ENCODE results near the gene PPP3CA.

PPP3CA gene

GRCh38 chr4:101081695-101082369, 265.5 kb downstream of the PPP3CA start:
- DNase-seq = no peak

DNA sequence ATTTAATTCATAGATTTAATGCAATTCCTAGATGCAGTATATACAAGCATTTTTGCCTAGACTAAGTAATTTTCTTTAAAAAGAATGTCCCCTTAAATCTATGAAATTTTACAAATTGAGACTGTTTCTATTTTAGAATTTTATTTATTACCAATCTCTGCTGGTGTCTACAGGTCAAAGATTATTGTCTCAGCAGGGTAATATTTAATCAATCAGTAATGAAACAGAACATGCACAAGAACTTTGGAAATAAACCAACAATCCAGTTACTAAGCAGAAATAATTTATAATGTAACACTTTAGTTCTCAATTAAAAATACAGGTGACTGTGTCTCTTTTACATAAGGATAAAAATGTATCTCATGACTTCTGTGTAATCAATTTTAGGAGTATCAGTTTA, 266.2 kb downstream of the PPP3CA start:
- no peak for DNase-seq

DNA sequence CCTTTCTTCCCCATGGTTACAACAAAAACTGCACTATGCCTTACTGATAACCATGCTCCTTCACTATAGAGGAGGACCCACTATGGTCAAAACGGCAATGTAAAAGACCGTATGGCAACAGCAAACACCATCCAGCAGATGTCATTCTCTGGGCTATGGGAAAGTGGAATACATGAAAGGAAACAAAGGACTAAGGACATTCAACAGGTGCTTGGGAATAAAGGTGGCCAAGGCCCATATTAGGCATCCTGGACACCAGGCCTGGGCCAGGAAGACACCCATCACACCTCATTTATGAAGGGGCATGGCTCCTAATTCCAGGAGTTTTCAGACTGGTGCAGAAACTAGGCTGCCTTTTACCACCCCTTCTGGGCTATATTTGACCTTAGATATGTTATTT, 268.4 kb downstream of the PPP3CA start:
- DNase-seq = no peak

DNA sequence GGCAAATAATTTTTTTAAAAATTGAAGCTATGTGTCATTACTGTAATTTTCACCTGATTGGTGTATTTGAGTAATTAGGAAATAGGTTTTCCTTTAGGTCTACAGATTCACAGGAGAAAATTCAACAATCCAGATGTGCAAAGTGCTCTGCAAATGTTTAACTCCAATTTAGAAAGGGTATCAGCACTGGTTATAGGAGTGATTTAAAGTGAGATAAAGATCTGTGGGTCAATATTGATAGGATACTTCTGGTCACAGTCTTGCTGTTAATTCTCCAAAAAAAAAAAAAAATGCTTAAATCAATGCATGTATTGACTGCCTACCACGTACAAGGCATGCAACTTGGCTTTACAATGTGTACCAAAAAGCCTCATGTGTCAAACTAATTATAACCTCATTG, 271.3 kb downstream of the PPP3CA start:
- DNase-seq = no peak

DNA sequence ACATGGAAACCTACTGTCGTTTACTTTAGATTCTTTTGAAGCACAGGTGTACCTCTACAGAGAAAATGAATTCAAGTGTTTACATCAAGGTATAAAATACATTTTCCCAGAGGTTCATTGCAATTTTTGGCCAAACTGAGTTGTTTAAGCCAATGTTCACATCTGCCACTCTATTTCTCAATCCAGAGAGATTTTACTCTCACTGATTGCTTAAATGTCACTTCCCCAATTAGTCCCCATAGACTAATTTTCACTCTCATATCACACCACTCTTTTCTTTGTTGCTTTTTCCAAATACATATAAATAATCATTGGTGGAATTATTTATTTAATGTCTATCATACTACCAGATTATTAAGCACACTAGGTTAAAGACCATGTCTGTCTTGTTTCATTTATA, 271.8 kb downstream of the PPP3CA start:
- no peak for DNase-seq

DNA sequence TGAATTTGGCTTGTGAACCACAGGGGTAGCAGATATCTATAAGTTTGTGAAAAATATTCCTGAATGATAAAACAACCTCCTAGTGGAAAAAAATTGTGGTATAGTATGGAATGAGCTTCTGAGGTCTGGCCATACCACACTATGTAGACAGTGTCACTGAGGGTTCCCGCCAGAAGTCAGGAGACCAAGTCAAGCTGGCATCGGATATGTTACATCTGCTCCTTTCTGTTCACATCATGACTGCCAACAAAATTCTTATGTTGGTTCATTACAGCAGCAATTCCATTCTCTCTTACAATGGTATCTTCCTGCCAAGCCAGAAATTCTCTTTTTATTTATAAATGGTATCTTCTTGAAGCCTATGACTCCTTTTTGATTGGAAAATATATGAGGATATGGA, 273.0 kb downstream of the PPP3CA start:
- no peak for DNase-seq

- DNase-seq = no peak
These were observed 276.1 kb downstream of the PPP3CA start for GRCh38 chr4:101071241-101071640.

DNA sequence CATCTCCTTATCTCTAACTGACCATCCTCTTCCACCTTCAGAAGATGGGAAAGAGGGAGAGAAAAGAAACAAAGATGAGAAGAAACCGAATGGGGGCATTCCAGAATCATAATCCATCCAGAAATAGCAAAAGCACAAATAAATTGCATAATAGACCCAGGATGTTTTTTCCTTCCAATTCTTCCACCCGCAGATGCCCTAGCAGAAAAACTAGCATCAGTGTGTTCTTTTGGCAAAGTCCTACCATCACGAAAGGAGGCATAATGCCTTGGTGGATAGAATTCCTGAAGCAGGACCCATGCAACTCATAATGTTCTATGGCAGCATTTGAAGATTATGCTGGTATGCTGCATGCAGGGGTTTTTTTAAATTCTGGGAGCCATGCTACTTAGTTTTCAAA, 279.2 kb downstream of the PPP3CA start:
- DNase-seq = no peak

DNA sequence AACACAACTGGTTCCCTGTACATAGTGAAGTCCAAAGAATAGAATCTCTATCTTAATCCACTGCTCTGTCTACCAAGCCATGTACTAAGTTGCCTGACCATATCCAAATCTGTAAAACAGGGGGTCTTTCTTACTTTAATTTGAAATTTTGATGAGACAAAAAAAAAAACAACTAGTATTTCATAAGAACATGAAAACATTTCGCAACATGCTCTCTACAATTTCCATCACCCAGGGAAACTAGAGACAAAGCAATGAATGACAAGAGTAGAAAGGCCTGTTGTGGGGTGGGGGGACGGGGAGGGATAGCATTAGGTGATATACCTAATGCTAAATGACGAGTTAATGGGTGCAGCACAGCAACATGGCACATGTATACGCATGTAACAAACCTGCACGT, 279.9 kb downstream of the PPP3CA start:
- no peak for DNase-seq

GRCh38 chr4:101066626-101067170, 280.6 kb downstream of the PPP3CA start:
- no peak for DNase-seq

GRCh38 chr4:101065935-101066485, 281.3 kb downstream of the PPP3CA start:
- DNase-seq = no peak

DNA sequence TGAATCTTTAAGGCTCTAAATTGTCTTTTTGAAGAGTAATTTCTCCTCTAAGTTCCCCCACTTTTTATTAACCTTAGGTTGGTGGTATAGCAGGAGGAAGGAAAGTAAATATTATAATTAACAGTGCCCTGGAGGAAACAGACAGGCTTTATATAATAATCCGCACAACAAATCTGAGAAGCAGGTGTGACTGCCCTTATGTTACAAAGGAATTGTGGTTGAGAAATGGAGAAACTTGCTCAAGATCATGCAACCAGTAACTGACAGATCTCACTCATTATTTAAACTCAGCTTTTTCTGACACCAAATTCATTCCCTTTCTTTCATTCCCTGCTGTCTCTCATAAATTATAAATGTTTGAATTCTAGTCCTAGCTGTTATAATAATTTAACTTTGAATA, 282.0 kb downstream of the PPP3CA start:
- DNase-seq = no peak

DNA sequence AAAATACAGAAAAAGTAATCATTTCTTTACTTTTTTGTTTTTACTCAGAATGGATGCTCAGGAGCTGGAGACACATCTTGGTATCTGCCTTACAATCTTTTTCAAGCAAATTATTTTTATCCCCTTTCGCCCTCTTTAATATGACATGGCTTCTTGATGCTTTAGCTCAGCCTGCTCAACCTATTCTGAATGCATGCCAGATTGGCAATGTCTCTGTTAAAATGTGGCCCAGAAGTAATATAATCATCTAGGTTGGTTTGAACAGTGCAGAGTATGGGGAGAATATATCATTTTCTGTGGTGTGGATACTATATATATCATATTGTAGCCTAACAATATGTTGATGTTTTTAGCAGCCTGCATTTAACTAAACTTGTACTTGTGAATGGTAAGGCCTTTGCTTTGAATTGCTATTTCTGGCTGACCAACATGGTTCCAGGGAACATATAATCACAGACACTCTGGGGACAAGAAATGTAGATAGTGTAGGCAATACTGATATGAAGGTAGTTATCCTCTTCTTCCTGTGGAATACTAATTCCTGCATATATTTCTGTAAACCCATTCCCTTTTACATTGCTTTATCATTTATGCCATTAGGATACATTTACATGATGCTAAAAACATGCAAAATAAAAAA, 282.7 kb downstream of the PPP3CA start:
- no peak for DNase-seq

GRCh38 chr4:101055392-101055791, 291.9 kb downstream of the PPP3CA start:
- no peak for DNase-seq

- DNase-seq = no peak
These were observed 296.5 kb downstream of the PPP3CA start for GRCh38 chr4:101050837-101051205.

DNA sequence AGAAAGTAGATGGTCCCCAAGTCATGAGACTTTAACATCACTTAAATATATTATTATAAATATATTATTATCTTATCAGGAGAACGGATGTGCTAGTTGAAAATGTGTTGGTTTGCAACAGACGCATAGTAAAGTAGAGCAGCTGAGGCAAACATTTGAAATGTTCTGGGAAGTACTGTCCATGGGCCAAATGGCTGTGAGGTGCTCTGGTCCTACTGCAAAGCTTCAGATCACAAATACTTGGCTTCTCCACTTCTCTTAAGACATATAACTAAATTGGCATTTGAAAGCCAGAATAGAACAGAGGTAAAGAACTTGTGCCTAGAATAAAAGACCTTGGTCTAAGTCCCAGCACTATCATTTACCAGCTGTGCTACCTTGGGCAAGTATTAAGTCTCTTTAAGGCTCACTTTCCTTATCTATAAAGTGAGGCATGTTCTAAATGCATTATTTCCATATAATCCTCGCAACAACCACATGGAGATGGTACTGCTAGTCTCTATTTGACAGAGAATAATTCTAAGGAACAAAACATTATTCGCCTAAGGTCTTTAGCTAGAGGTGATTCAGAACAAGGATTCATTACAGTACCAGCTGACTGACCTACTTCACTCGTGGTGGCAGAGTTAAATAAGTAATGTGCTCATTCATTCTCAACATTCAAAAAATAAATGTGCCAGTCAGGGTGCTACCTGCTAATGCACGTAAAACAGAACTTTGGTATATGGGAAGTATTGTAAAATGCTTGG, 297.1 kb downstream of the PPP3CA start:
- DNase-seq = no peak

DNA sequence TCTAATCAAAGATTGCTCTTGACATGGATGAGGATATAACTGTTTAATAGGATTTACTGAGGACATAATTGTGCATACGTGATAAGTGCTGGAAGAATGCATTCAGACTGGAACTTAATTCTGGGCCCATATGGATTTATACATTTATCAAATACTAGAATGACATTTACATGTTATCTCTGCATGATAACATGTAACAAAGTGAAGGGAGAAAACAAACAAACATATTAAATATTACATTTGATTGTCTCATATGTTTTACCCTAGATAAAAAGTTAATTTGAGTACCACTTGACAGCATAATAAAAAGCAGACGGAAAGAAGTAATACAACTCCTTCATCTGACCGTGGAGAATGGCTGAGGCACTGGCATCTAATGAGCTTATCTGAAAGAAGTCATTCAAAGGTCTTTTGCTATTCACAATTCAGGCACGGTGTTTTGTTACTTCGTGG, 297.8 kb downstream of the PPP3CA start:
- DNase-seq = no peak

DNA sequence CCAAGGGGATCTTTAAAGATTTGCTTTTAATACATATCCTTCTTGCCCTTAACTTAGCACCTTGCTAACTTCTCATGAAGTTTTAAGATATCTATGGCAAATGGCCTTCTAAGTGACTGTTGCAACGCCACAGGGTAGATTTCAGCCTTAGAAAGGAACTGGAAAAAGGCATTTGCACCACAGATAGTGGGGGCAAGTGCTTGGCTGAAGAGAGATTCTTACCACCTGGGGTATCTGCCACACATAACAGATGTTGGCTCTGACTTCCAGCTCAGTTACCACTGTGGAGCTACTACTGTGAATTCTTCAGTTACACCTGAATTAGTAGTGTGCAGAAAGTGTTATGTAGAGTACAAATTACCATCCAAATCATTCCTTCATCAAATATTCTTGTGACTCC, 302.6 kb downstream of the PPP3CA start:
- no peak for DNase-seq

DNA sequence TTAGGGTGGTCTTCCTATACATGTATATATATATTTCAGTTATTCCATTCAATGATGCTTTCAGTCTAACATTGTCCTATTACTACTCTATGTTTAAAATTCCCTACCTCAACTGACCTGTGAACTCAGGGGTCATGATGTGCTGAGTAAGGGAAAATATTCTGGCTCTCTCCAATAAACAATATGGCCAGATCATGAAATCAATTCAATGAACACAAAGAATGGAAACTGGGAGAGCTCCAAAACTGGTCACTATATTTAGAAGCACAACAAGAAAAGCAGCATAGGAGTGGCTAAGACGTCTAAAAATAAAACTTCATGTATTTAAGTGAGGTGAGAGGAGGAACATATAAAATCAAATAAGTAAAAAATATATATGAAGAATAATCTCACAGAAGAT, 304.5 kb downstream of the PPP3CA start:
- no peak for DNase-seq

- no peak for DNase-seq
These were observed 306.6 kb downstream of the PPP3CA start for GRCh38 chr4:101040776-101041175.

GRCh38 chr4:101039367-101039766, 308.0 kb downstream of the PPP3CA start:
- no peak for DNase-seq

DNA sequence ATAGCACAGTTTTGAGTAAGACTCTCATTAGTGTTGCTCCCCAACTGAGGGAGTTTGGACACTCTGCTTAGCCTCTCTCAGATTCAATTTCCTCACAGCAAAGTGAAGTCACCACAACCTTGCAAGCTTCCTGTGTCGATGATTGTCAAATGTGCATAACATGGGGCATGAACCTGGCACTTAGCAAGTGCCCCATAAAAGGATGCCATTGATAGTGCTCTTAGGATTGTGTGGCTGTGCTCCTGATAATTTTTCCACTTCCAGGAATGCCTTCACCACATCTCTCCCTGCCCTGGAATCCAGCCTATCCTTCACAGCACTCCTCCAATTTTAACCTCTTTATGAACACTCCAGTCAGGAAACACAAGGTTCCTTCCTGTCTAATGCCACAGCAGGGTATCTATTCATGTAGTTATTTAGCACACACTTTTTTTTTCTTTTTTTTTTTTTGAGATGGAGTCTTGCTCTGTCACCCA, 309.4 kb downstream of the PPP3CA start:
- no peak for DNase-seq

DNA sequence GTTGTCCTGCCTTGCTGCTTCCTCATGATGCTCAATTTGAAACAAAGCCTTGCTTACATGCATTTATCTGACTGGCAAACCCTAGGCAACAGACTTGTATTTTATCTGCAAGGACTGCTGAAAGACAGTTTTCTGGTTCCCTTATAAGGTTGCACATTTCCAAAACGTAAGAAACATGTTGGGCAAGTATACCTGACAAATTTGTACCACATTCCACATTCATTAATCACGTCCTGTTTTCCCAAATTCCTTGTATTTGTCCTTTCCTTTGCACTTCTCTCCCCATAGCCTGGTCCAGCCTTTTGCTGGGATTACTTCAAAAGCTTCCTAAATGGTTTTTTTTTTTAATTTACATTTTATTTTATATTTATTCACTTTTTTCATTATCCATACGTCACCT, 310.1 kb downstream of the PPP3CA start:
- DNase-seq = no peak

DNA sequence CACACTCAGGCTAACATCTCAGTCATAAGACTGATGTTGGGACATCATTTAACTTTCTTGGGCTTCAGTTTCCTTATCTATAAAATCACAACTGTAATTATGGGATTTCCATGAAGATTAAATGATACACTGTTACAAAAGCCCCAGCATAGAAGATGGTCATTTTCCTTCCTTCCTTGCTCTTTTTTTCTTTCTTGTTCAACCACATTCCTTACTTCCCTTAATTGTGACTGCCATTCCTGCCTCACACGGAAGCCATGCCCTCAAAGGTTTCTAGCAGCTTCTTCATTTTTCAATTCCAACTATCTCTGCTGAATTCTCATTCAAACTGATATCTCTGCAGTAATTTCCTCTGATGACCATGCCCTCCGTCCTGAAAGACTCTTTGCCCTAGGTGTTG, 311.8 kb downstream of the PPP3CA start:
- no peak for DNase-seq

All from DMS153 (cell line).